Mesodermal cell (in vitro differentiated cells): ENCODE data around the gene MEMO1. TPM values are rescaled to one million over a fixed set of nuclear protein-coding genes. Genes with fewer than 3 reads are reported as not detected.
"Not testable (repeated sequence)": the region's sequence is repeated elsewhere in the genome, so short reads cannot be mapped to it uniquely, and the experiment has no call there.

Source experiments
- H3K27ac ChIP-seq: 2 replicates; pipeline ENCODE4 v1.7.0; 2013; ENCODE audit warnings: mild to moderate bottlenecking, low read depth, low read length, moderate library complexity; ENCODE audit not compliant: severe bottlenecking
- H3K36me3 ChIP-seq: 2 replicates; pipeline ENCODE4 v1.7.1; 2013; ENCODE audit warnings: mild to moderate bottlenecking, low read length, moderate library complexity; ENCODE audit not compliant: control insufficient read depth, insufficient read depth
- H3K4me1 ChIP-seq: one replicate; pipeline ENCODE4 v1.7.1; 2013; ENCODE audit warnings: mild to moderate bottlenecking, low read length; ENCODE audit not compliant: insufficient read depth, control insufficient read depth, poor library complexity, severe bottlenecking
- H3K4me3 ChIP-seq: 2 replicates; pipeline ENCODE4 v1.7.0; 2013; ENCODE audit warnings: low read length, control low read depth, mild to moderate bottlenecking; ENCODE audit not compliant: insufficient read depth, poor library complexity, severe bottlenecking; ENCODE audit errors: extremely low read depth
- H3K9me3 ChIP-seq: 2 replicates; pipeline ENCODE4 v1.7.1; 2013; ENCODE audit warnings: mild to moderate bottlenecking, low read length, moderate library complexity; ENCODE audit not compliant: control insufficient read depth
- WGBS, 2 experiments: methylation state at CpG; one replicate each; pipeline ENCODE4 v1.1.5; 2013; ENCODE audit warnings: missing lambda C conversion rate in 2 of 2; ENCODE audit not compliant: insufficient coverage in 2 of 2; 5-methylcytosine and 5-hydroxymethylcytosine counted together
- polyA plus RNA-seq, 2 experiments: library from polyadenylated mRNA; stranded (reverse); fragments of 50-300 nt; gene quantifications; one replicate each; pipeline ENCODE4 v1.2.3, GENCODE V29; 2013

The MEMO1 gene
- polyA plus RNA-seq (2013, experiment 1 of 2), result 63.2 TPM
- polyA plus RNA-seq (2013, experiment 2 of 2), result 64.6 TPM

GRCh38 chr2:32010670-32011484 is at the start of gene MEMO1:
Gene MEMO1, minus strand, starts transcription at chr2:32011008. Its CDS starts 761 bp downstream, at chr2:32010247.
- Histone ChIP-seq H3K27ac (peak within 1 kb of the TSS; percentile 96), H3K4me1 (no peaks in the 10 kb centered on the region), H3K36me3 (peaks cover 1% of the 10 kb centered on the region), H3K9me3 (no peaks in the 10 kb centered on the region), H3K4me3 (peak within 1 kb of the TSS; percentile 83)
- WGBS, 2 experiments, result 1 to 2% methylated on average over 17 to 25 of the region's 57 CpGs

- Histone ChIP-seq H3K9me3 (no peaks in the 10 kb centered on the region), H3K27ac (no peak overlapping the region), H3K4me3 (no peak overlapping the region), H3K36me3 (no peaks in the 10 kb centered on the region), H3K4me1 (peaks cover 10% of the 10 kb centered on the region)
- WGBS, 2 experiments, result no CpG with 5 or more reads among the region's 2 CpGs
These were observed 49.5 kb upstream of the MEMO1 start for GRCh38 chr2:32060266-32060665.

- H3K4me3 ChIP-seq, result no peak overlapping the region
- no peak overlapping the region for H3K27ac ChIP-seq
- H3K36me3 ChIP-seq, result no peaks in the 10 kb centered on the region
- H3K9me3 ChIP-seq, result no peaks in the 10 kb centered on the region
- H3K4me1 ChIP-seq, result peaks cover 3% of the 10 kb centered on the region
- WGBS, 2 experiments, result no CpG with 5 or more reads among the region's 2 CpGs
These were observed 47.3 kb upstream of the MEMO1 start for GRCh38 chr2:32058130-32058529.

- not testable (repeated sequence) for H3K9me3 ChIP-seq, H3K4me1 ChIP-seq, H3K27ac ChIP-seq, H3K4me3 ChIP-seq, H3K36me3 ChIP-seq
- no CpG with 5 or more reads among the region's 3 CpGs for WGBS, 2 experiments
These were observed 43.8 kb upstream of the MEMO1 start for GRCh38 chr2:32054583-32054982.

- H3K9me3 ChIP-seq, result no peaks in the 10 kb centered on the region
- H3K4me3 ChIP-seq, result no peak overlapping the region
- H3K4me1 ChIP-seq, result no peaks in the 10 kb centered on the region
- no peak overlapping the region for H3K27ac ChIP-seq
- no peaks in the 10 kb centered on the region for H3K36me3 ChIP-seq
- 91 to 99% methylated on average over 5 to 7 of the region's 11 CpGs for WGBS, 2 experiments
These were observed 41.1 kb upstream of the MEMO1 start for GRCh38 chr2:32051836-32052439.

- H3K36me3 ChIP-seq, result no peaks in the 10 kb centered on the region
- 82 to 89% methylated on average over 3 of the region's 7 CpGs for WGBS, 2 experiments
- H3K9me3 ChIP-seq, result no peaks in the 10 kb centered on the region
- no peaks in the 10 kb centered on the region for H3K4me1 ChIP-seq
- H3K27ac ChIP-seq, result no peak overlapping the region
- H3K4me3 ChIP-seq, result no peak overlapping the region
These were observed 32.8 kb upstream of the MEMO1 start for GRCh38 chr2:32043561-32043960.

GRCh38 chr2:32039447-32040219 is 28.8 kb upstream of the MEMO1 start, which contains the start of gene DPY30:
Gene DPY30, minus strand, starts transcription at chr2:32039805. Its CDS starts 349 bp downstream, at chr2:32039456.
- H3K27ac ChIP-seq, result peak within 1 kb of the TSS; percentile 86
- peaks cover 31% of the 10 kb centered on the region for H3K36me3 ChIP-seq
- WGBS, 2 experiments, result 0% methylated on average over 29 to 35 of the region's 43 CpGs
- H3K4me1 ChIP-seq, result no peaks in the 10 kb centered on the region
- H3K9me3 ChIP-seq, result no peaks in the 10 kb centered on the region
- H3K4me3 ChIP-seq, result peak within 1 kb of the TSS; percentile 89

- not testable (repeated sequence) for H3K27ac ChIP-seq, H3K4me3 ChIP-seq, H3K4me1 ChIP-seq, H3K9me3 ChIP-seq
- WGBS, 2 experiments, result 98 to 100% methylated on average over 6 to 8 of the region's 8 CpGs
- peaks cover 45% of the 10 kb centered on the region for H3K36me3 ChIP-seq
These were observed 23.5 kb upstream of the MEMO1 start for GRCh38 chr2:32034198-32034887.

- not testable (repeated sequence) for H3K27ac ChIP-seq, H3K4me1 ChIP-seq, H3K9me3 ChIP-seq, H3K4me3 ChIP-seq
- peaks cover 46% of the 10 kb centered on the region for H3K36me3 ChIP-seq
- 91 to 98% methylated on average over 4 to 7 of the region's 9 CpGs for WGBS, 2 experiments
These were observed 8.1 kb upstream of the MEMO1 start for GRCh38 chr2:32018789-32019482.

- H3K4me3 ChIP-seq, result no peak overlapping the region
- WGBS, 2 experiments, result no CpG with 5 or more reads among the region's 1 CpG
- no peaks in the 10 kb centered on the region for H3K4me1 ChIP-seq
- peaks cover 10% of the 10 kb centered on the region for H3K36me3 ChIP-seq
- H3K27ac ChIP-seq, result no peak overlapping the region
- H3K9me3 ChIP-seq, result no peaks in the 10 kb centered on the region
These were observed 2.1 kb upstream of the MEMO1 start for GRCh38 chr2:32012872-32013271.
